IMR-90 (cell line): ENCODE data around the gene CYP2E1.
"Not testable (repeated sequence)": the region's sequence is repeated elsewhere in the genome, so short reads cannot be mapped to it uniquely, and the experiment has no call there.

Experiments used
- BHLHE40 ChIP-seq: fragments of 150-350 bp; IDR thresholded peaks from 2 replicates; pipeline ENCODE4 v1.6.1; 2016; ENCODE audit warnings: mild to moderate bottlenecking, low read depth, low read length
- CEBPB ChIP-seq: IDR thresholded peaks from 2 replicates; pipeline ENCODE4 v1.6.1; 2012; ENCODE audit warnings: low read depth, low read length, improper control_type of control experiment
- CHD1 ChIP-seq: IDR thresholded peaks from 2 replicates; pipeline ENCODE4 v1.6.1; 2012; ENCODE audit warnings: low read depth, low read length, improper control_type of control experiment
- MAFK ChIP-seq: IDR thresholded peaks from 2 replicates; pipeline ENCODE4 v1.6.1; 2012; ENCODE audit warnings: low read depth, low read length, improper control_type of control experiment
- MAZ ChIP-seq: IDR thresholded peaks from 2 replicates; pipeline ENCODE4 v1.6.1; 2012; ENCODE audit warnings: low read depth, mild to moderate bottlenecking, low read length, improper control_type of control experiment, moderate library complexity, borderline replicate concordance
- MXI1 ChIP-seq: IDR thresholded peaks from 2 replicates; pipeline ENCODE4 v1.6.1; 2012; ENCODE audit warnings: low read depth, mild to moderate bottlenecking, low read length, moderate library complexity, borderline replicate concordance
- NFE2L2 ChIP-seq: fragments of 150-350 bp; IDR thresholded peaks from 2 replicates; pipeline ENCODE4 v1.6.1; 2016; ENCODE audit warnings: low read depth, mild to moderate bottlenecking, low read length
- POLR2A ChIP-seq: IDR thresholded peaks from 2 replicates; pipeline ENCODE4 v1.6.1; 2012; ENCODE audit warnings: mild to moderate bottlenecking, low read depth, low read length
- RAD21 ChIP-seq: IDR thresholded peaks from 2 replicates; pipeline ENCODE4 v1.6.1; 2012; ENCODE audit warnings: low read length, improper control_type of control experiment
- RCOR1 ChIP-seq: IDR thresholded peaks from 2 replicates; pipeline ENCODE4 v1.6.1; 2012; ENCODE audit warnings: mild to moderate bottlenecking, low read length, improper control_type of control experiment; ENCODE audit not compliant: insufficient replicate concordance
- SMC3 ChIP-seq: fragments of 150-350 bp; IDR thresholded peaks from 2 replicates; pipeline ENCODE4 v1.6.1; 2016; ENCODE audit warnings: low read depth, mild to moderate bottlenecking, antibody characterized with exemption, low read length, moderate library complexity
- USF2 ChIP-seq: fragments of 150-350 bp; IDR thresholded peaks from 2 replicates; pipeline ENCODE4 v1.6.1; 2017; ENCODE audit warnings: mild to moderate bottlenecking, antibody characterized with exemption, low read length, low read depth
- TF ChIP-seq, protein P1 (sequence below): conservative IDR thresholded peaks from 2 replicates; pipeline ENCODE4 v1.5.1; 2012; ENCODE audit warnings: mild to moderate bottlenecking, low read depth, low read length, improper control_type of control experiment
- TF ChIP-seq, protein P2 (sequence below): fragments of 150-350 bp; IDR thresholded peaks from 2 replicates; pipeline ENCODE4 v1.6.1; 2016; ENCODE audit warnings: low read depth, mild to moderate bottlenecking, low read length, moderate library complexity, borderline replicate concordance

DNA sequence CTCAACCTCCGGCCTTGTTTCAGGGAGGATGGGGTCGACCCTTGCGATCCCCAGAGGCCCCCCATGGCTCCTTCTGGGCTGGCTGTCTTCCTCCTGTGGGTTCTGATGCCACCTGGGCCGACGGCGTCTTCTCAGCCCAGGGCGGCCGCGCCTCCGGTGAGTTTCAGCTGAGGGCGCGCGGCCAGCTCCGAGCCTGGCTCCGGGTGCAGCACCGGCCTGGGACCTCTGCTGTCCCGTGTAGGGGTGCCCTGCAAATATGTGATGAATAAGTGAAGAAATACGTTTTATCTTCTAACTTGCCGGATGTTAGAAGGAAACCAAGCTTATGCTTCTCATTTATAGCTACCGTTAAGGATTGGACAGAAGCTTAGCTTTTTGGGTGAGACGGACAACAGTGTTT is 42.6 kb downstream of the CYP2E1 start:
- TF ChIP-seq, protein P1, sequence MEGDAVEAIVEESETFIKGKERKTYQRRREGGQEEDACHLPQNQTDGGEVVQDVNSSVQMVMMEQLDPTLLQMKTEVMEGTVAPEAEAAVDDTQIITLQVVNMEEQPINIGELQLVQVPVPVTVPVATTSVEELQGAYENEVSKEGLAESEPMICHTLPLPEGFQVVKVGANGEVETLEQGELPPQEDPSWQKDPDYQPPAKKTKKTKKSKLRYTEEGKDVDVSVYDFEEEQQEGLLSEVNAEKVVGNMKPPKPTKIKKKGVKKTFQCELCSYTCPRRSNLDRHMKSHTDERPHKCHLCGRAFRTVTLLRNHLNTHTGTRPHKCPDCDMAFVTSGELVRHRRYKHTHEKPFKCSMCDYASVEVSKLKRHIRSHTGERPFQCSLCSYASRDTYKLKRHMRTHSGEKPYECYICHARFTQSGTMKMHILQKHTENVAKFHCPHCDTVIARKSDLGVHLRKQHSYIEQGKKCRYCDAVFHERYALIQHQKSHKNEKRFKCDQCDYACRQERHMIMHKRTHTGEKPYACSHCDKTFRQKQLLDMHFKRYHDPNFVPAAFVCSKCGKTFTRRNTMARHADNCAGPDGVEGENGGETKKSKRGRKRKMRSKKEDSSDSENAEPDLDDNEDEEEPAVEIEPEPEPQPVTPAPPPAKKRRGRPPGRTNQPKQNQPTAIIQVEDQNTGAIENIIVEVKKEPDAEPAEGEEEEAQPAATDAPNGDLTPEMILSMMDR = not testable (repeated sequence)
- not testable (repeated sequence) for TF ChIP-seq POLR2A, CHD1, MAFK, USF2, MXI1, CEBPB, RAD21, NFE2L2, BHLHE40, RCOR1, SMC3, MAZ
- TF ChIP-seq, protein P2, sequence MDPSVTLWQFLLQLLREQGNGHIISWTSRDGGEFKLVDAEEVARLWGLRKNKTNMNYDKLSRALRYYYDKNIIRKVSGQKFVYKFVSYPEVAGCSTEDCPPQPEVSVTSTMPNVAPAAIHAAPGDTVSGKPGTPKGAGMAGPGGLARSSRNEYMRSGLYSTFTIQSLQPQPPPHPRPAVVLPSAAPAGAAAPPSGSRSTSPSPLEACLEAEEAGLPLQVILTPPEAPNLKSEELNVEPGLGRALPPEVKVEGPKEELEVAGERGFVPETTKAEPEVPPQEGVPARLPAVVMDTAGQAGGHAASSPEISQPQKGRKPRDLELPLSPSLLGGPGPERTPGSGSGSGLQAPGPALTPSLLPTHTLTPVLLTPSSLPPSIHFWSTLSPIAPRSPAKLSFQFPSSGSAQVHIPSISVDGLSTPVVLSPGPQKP = not testable (repeated sequence)
